RKO (cell line): ENCODE results near the gene PSRC1.
"Not testable (repeated sequence)": the region's sequence is repeated elsewhere in the genome, so short reads cannot be mapped to it uniquely, and the experiment has no call there.

Experiments used
- DNase-seq: peaks from one replicate; pipeline ENCODE4 v3.0.0-alpha.2; 2016; ENCODE audit warnings: low spot score

The PSRC1 gene

GRCh38 chr1:109282952-109283747 lies at the start of gene PSRC1:
TSS of gene PSRC1 (minus strand) at chr1:109283145.
- peak; percentile 95 for DNase-seq

- no peak for DNase-seq
Measured at GRCh38 chr1:109331113-109331512, 48.2 kb upstream of the PSRC1 start.

GRCh38 chr1:109327285-109327684 lies 44.3 kb upstream of the PSRC1 start:
- no peak for DNase-seq

GRCh38 chr1:109322974-109323373 lies 40.0 kb upstream of the PSRC1 start:
- DNase-seq, result no peak

- DNase-seq, result no peak
Measured at GRCh38 chr1:109319114-109319513, 36.2 kb upstream of the PSRC1 start.

- no peak for DNase-seq
Measured at GRCh38 chr1:109316506-109316905, 33.6 kb upstream of the PSRC1 start.

GRCh38 chr1:109315288-109315687 lies 32.3 kb upstream of the PSRC1 start:
- DNase-seq, result no peak

GRCh38 chr1:109314795-109315194 lies 31.9 kb upstream of the PSRC1 start:
- DNase-seq, result no peak

GRCh38 chr1:109312978-109313775 lies 30.2 kb upstream of the PSRC1 start:
- DNase-seq, result no peak

- no peak for DNase-seq
Measured at GRCh38 chr1:109312246-109312645, 29.3 kb upstream of the PSRC1 start.

- DNase-seq, result no peak
Measured at GRCh38 chr1:109309347-109309746, 26.4 kb upstream of the PSRC1 start.

GRCh38 chr1:109307274-109308021 lies 24.5 kb upstream of the PSRC1 start:
- no peak for DNase-seq

GRCh38 chr1:109306832-109307273 lies 23.9 kb upstream of the PSRC1 start, which contains the start of gene MYBPHL:
TSS of gene MYBPHL (minus strand) at chr1:109307011. CDS start at chr1:109306991, 20 bp downstream.
- no peak for DNase-seq

- not testable (repeated sequence) for DNase-seq
Measured at GRCh38 chr1:109305991-109306390, 23.0 kb upstream of the PSRC1 start.

- no peak for DNase-seq
Measured at GRCh38 chr1:109304226-109304920, 21.4 kb upstream of the PSRC1 start.

GRCh38 chr1:109301874-109302273 lies 18.9 kb upstream of the PSRC1 start:
- no peak for DNase-seq

GRCh38 chr1:109300650-109301151 lies 17.8 kb upstream of the PSRC1 start:
- no peak for DNase-seq

GRCh38 chr1:109299558-109300343 lies 16.8 kb upstream of the PSRC1 start:
- no peak for DNase-seq

GRCh38 chr1:109298666-109299557 lies 16.0 kb upstream of the PSRC1 start:
- DNase-seq, result no peak

- DNase-seq, result no peak
Measured at GRCh38 chr1:109296782-109297181, 13.8 kb upstream of the PSRC1 start.
